ENCODE results near the gene SUCLG2.

SUCLG2 gene

DNA sequence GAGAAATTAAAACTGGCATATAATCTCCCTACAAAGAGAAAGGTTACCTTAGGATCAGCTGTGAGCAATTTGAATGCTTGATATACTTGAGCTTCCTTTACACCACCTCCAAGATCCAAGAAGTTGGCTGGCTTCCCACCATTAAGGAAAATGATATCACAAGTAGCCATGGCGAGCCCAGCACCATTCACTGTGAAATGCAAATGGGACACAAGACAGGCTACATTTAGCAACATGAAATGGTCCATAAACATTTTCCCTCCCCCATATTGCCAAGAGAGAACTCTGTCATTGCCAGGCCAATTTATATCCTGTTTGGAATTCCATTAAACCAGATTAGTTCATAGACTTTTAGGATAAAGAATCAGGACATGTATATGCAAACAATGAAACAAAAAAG is 158.7 kb downstream of the SUCLG2 start:
- DNase-seq = peak; percentile 15

DNA sequence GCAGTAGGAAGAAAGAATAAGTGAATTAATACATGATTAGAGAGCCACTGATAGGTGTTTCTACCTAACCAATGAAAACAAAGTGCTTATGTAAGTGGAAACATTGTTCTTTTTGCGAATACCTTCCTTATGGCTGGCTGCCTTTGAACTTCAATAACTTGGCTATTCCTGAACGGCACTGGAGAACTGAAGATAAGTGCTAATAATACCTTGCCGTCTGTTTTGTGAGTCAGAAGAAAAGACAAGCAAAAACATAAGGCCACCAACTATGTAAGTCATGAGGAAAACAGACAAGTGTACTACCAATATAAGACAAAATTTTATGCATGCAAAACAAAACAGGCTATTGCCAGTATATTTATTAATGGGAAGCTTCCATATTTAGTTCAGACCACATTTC is 160.6 kb downstream of the SUCLG2 start:
- no peak for DNase-seq

DNA sequence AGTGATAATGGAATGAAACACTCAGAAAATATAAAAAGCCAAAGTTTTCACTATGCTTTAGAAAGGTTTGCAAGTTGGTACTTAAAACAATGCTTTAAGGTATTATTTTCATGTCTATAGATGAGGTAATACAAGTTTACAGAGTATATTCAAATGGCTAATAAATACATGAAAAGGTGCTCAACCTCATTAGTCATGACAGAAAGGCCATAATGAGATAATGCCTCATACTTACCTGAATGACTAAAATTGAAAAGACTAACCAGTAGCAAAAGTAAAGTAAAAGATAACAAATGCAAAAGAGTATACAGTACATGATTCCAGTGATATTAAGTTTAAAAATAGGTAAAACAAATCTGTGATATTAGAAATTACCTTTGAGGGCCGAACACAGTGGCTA is 163.8 kb downstream of the SUCLG2 start:
- DNase-seq = no peak

DNA sequence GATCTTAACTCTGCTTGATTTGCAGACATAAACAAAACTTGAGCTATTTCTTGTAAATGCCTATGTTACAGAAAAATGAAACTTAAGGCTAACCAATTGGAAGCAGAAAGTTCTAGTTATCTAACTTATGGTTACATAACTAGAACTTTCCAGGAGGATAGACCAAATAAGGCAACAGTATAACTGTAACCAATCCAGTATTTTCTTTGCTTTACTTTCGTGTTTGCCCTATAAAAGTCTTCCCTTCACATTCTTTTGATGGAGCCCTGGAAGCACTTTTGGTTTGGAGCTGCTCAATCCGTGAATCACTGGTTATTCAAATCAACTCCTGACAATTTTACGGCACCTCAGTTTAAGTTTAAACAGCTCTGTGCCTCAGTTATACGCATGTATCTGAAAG is 164.6 kb downstream of the SUCLG2 start:
- DNase-seq = peak; percentile 15

DNA sequence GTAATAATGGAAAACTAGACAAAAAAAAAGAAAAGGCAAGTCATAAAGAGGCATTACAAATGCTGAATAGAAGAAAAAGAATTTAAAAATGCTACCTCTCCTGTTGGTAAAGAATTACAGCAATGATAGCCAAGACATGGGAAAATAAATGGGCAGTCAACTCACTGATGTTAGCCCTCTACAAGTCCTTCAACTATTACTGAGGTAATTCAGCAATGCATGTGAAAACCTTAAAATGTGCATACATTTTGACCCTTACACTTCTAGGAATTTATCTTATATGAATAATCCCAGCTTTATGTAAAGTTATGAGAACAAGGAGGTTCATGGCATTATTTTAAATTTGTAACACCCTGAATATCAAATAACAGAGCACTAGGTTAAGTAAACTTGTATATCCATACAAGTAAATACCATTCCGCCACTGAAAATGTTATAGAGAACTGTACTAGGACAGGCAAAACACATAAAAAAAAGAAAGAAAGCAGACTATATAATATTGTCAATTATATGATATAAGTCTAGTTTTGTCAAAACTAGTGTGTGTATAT is 166.8 kb downstream of the SUCLG2 start:
- no peak for DNase-seq

DNA sequence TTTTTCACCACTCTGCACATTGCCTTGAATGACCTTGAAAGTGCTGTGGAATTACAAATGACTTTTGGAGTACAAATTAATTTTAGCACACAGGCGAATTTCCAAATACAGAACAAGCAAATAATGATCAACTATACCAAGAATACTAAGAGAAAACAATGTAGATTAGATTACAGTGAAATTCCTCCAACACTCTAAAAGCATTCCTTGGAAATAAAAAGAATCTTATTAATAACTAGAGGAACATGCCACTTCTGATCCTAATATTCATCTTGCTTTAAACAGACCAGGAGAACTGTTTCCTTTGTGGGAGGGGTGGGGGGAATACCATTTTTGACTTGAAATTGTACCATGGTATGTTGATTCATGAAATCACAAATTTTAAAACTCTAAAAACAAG is 167.5 kb downstream of the SUCLG2 start:
- DNase-seq = no peak

DNA sequence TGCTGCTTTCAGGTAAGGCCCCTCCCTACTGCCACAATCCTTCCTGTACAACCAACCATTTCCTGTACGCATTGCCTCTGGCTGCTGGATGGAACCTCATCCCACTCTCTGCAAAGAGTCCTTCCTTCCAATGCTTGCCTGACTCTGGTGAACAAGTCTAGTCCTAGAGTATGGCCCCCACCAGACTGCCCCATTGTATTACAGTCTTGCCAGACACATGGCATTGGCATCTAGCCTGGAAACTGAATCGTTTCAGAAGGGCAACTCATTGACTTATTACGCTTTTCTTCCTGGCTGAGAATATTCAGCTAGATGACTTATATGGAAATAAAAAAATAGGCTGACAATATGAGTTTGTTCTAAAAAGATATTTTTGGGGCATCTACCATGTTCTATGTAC is 170.3 kb downstream of the SUCLG2 start:
- DNase-seq = no peak

DNA sequence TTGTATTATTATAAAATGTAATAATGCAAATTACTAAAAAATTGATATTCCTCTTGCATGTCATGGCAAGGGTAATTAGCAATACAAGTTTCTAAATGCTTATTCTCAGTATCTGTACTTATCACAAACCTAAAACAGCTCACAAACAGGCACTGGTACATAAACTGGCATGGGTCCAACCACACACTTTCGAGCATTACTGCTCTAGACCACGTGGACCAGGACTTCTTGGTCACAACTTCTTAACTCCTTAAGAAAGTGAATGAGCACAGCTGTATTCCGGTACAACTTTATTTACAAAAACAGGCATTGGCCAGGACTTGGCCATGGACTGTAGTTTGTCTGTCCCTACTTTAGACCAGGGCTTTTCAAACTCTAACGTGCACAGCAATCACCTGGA is 173.3 kb downstream of the SUCLG2 start:
- DNase-seq = no peak

DNA sequence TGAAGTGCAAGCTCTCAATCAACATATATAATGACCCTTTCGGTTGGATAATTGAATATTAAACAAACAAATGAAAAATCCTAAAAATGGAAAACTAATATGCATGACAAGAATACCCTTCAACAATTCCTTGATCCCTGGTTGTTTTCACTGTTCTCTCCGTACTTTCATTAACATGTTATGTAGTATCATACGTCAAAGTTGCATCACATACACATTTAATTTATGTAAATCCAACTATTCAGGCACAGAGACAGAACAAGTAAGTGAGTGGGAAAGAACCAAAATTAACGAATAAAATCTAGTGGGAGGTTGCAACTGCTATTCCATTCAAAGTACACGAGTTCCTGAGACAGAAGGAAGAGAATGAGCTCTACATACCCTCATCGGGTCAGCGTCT is 176.0 kb downstream of the SUCLG2 start:
- no peak for DNase-seq

DNA sequence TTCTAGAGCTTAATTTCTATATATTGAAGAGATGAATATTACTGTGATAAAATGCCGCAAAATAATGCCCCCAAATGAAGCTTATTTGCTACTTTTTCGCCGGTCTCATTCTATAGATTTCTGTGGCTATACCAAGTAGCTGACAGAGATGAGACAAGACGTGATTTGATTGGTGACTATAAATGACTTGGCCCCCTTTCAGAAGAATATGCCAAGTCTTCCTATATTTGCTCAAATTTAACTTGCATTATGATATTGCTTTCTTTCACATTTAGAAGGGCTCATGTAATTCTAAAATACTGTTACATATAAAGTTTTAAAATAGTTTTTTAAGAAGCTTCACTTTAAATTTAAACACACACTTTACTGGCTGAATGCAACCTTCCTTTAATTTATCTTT is 180.1 kb downstream of the SUCLG2 start:
- no peak for DNase-seq

DNA sequence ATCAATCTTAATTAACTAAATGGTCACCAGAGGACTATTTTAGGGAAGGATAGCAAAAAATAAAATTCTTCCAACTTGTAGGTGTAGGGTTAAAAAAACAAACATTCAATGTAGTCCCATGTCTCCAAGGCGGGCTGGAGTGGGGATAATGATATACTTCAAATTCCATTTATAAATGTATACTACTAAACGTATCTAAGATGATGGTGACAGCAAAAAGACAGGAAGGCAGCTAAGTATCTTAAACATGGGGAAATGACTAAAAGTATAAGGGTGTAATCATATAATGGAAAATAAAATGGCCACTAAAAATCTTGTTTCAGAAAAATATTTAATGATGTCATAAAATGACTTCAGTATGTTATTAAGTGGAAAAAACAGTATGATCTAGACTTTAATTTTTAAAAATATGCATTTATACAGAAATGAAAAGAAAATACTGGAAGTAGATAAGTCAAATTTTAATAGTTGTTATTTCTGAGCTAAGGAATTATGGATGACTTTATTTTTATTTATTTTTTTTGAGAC is 181.7 kb downstream of the SUCLG2 start:
- DNase-seq = no peak

DNA sequence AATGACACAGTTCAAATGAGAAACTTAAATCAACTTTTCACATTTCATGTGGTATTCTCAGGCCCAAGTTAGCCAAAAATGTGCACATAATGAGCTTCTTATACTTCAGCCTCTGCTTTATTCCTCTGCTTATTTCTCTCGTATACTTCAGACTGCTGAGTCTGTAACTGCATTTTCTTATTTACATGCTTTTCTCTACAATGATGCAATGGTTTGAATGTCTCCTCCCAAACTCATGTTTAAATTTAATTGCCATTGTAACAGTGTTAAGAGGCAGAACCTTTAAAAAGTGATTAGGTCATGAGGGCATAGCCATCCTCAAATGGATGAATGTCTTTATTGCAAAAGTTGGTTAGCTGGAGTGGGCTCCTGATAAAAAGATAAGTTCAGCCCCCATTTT is 184.2 kb downstream of the SUCLG2 start:
- DNase-seq = no peak

DNA sequence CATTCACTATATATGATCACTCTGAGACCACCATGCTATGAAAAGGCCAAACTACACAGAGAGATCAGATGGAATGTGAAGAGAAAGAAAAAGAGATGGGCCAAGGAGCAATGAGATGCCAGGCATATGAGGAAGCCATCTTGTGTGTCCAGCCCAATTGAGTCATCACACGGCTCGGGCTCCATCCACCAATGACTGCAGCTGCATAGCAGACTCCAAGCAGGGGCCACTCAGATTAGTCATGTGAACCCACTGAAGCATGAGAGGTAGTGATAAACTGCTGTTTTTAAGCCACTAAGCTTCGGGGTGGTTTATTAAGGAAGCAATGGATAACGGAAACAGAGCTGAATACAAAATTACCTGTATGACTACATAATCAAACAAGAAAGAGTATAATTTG is 185.9 kb downstream of the SUCLG2 start:
- DNase-seq = peak; percentile 48

DNA sequence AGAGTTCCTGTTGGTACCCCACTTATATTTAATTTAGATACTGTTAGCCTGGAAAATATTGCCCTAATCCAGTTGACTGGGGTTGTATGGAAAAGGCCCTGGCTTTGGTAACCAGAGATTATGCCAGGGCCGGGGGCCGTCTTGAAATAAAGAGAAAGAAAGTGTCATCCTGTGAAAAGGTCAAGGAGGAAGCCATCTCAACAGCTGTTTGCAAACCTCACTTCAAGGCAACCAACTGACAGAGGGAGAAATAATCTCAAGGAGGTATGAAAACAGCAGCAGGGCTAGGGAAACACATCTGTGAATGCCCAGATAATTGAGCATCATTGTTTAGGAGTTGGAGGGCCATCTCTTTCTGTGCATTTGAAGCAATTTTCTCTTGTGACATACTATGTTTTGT is 190.8 kb downstream of the SUCLG2 start:
- no peak for DNase-seq

DNA sequence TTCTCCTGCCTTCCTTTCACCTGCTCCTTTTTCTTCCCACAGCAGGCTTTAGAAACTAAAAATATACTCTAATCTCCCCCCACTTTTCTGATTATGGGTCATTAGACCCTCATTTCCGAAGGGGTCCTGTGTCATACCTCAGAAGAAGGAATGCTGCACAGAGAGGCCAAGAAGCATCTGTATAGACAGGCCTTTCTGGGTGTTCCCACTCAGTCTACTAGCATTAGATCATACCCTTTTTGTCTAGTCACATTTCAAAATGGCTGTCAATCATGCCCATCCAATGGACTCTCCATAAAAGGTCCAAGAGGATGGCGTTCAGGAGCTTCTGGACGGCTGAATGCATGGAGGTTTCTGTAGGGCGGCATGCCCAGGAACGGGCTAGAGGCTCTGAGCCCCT is 192.2 kb downstream of the SUCLG2 start:
- DNase-seq = peak; percentile 13

DNA sequence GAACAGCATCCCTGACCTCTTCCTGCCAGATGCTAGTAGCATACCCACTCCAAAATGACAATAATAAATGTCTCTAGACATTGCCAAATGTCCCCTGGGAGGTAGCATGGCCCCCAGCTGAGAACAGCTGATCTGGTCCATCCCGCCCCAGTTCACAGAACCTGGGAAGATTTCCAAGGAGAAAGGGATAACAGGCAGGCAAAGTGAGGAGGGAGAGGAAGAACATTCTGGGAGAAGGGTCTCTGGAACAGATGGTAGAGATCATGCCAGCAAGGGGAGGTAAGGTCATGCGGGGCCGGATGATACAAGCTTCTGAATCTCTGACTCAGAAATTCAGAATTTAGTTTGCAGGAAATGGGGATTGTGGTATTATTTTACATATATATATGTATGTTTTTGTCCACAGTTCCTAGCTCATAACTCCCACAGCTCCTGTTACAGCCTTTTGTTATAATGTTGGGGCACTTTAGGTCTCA is 192.7 kb downstream of the SUCLG2 start:
- DNase-seq = peak; percentile 82

DNA sequence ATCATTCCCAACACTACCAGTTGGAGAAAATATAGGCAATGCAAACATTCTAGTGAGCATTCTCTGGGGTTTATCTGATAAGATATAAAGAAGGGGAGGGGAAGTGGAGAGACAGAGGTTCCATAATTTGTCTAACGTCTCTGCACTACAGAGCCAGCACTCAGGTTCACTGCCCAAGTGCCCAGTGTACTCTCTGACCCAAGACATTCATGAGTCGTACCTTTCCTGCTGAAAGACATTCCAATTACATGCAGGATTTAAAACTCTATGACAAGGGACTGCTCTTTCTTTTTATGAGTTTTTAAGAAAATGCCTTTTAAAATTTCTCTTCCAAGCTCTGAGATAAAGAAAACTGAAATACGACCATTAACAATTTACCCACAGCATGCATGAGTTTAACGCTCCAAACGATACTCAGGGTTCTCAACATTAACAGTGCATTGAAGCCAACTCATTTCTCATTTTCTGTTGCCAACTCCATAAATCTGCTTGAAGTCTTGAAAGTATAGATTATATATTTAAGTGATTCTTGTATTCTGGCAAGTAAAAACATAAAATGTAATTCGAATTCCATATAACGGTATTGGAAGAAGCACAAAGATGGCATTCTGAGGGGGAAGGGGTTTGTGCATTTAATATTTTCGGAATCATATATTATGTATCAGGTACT is 193.4 kb downstream of the SUCLG2 start:
- DNase-seq = peak; percentile 12

DNA sequence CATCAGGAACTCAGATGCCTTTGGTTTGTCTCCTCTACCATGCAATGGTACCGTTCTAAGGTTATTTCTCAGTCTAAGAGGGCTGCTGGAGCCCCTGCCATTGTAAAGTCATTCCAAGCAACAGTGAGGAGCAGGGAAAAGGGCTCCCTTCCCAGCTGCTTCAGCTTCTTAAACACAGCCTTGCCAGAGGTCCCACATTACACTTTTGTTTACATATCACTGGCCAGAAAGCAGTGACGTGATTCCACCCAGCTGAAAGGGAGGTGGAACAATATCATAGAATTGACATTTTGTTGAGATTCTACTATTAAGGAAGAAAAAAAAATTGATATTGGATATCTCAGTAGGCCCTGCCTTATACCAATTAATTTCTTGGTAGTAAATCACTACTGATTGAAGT is 194.6 kb downstream of the SUCLG2 start:
- DNase-seq = no peak

DNA sequence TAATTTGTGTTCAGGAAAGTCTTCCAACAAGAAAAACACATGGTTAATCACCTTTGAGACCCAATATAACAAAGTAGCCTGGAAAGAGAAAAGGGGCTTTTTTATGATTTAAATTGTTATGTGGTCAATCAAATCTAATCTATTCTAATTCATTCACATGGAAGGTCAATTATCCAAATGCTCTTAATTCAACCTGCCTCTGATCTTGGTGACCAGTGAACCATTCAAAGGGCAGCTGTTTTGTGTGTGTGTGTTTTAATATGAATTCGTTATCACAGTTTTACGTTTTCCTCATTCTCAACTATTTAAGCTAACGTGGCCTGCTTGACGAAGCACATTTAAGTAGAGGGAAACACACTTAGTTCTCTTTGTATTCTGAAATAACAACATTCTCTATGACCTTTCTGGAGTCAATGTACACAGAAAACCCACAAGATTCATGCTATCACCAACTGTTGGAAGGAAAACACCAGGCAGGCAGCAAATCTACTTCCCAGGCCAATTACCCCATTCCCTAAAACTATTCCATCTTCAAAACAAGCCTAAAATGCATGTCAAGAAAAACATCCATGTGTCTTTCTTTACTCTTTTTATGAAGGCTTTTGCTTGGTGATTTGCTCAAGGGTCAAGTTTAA is 195.4 kb downstream of the SUCLG2 start:
- no peak for DNase-seq

DNA sequence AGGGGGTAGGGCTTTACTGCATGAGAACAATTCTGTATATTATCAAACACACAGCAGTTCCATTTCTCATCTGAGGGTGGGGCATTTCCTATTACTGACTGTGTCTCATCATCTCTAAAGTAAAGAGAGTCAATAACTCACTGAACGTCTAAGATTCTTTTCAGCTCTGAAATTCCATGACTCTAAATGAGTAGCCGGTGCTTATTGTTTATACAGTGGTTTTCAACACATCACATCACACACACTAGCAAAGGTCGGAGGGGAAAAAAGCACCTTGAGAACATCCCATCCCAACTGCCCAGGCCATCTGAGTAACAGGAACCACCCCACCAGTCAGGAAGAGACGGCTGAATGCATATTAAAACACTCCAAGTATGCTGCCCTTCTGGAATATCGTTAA is 196.0 kb downstream of the SUCLG2 start:
- no peak for DNase-seq

DNA sequence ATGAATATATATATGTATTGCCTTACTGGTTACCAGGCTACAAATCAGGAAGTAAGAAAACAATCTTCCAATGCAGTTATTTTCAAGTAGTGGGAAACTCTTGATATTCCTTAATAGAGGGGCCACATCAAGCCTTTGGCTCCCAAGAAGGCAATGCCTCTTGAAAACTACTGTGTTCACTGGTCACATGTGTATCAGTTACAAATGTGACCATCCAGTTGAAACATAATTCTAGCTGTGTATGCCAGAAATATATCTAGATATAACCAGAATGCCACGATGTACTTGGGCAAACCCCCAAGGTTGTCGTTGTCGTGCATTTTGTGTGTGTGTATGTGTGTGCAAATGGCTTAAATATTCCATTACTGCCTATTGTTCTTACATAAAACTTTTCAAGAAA is 200.8 kb downstream of the SUCLG2 start:
- DNase-seq = no peak

DNA sequence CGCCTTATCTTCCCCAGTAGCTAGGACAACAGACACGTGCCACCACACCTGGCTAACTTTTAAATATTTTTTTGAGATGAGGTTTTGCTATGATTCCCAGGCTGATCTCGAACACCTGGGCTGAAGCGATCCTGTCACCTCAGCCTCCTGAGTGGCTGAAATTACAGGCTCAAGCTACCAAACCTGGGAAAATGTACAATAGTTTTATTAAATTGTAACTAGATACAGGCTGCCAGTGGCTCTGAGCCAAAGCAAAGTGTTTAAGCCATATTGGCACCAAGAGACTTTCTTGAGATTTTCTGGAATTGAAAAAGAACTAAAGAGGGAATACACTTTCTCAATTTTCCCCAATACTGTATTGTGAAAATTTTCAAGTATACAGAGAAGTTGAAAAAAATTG is 204.3 kb downstream of the SUCLG2 start:
- no peak for DNase-seq

DNA sequence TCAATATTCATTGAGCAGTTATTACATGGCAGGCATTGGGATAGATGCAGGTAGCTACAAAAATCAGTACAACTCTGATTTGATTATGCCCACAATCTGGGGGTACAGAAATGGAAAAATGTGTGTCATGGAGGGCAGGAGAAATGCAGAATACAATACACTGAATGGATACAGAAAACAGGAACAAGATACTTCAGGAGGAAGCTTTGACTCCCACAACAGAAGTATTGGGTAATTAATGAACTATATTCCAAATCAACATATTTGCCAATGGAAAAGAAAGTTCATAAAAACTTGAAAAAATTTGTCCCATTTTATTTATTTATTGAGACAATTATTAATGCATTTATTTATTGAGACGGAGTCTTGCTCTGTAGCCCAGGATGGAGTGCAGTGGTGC is 207.0 kb downstream of the SUCLG2 start:
- DNase-seq = no peak

DNA sequence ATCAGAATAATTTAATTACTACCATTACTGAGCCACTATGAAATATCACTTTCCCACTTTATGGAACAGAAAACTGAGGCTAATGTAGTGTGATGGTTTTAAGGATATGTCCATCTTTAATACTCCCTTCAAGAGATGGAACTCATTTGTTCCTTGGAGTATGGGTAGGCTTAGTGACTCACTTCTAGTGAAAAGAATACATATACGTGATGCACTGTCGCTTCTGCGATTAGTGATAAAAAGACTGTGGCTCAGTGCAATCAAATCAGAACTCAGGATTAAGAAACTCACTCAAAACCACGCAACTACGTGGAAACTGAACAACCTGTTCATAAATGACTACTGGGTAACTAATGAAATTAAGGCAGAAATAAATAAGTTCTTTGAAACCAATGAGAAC is 216.6 kb downstream of the SUCLG2 start:
- DNase-seq = no peak

DNA sequence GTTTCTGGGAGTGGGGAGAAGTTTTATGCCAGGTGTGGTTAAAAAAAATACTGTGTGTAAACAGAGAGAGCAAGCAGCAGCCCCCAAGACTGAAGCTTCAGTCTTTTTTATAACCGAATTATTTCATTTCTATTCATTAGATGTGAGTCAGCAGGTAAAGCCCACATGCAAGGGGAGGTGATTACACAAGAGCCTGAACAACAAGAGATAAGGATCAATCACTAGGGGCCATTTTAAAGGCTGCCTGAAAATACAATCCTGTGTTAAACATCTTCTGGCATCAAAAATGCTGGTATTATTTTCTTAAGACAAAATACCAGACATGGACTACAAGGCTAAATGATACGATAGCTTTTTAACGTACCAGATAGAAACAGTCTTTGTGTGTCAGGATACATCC is 217.3 kb downstream of the SUCLG2 start:
- DNase-seq = peak; percentile 4
